K562 (cell line): ENCODE data around the gene EXT2. TPM values are rescaled to one million over a fixed set of nuclear protein-coding genes. Genes with fewer than 3 reads are reported as not detected.

Experiments used
- CEBPB ChIP-seq: fragments of 450-650 bp; IDR thresholded peaks from 2 replicates; pipeline ENCODE4 v1.6.1; 2016; ENCODE audit warnings: missing genetic modification characterization, missing compliant biosample characterization
- CHD7 ChIP-seq: fragments of 200-600 bp; sonication (generic); IDR thresholded peaks from one replicate; pipeline ENCODE4 v1.6.1; 2012; ENCODE audit warnings: mild to moderate bottlenecking, low read depth, low read length, inconsistent platforms
- ESRRA ChIP-seq: fragments of 450-650 bp; IDR thresholded peaks from 2 replicates; pipeline ENCODE4 v1.6.1; 2014; ENCODE audit warnings: low read depth, mild to moderate bottlenecking, moderate library complexity, borderline replicate concordance
- MITF ChIP-seq: IDR thresholded peaks from 2 replicates; pipeline ENCODE4 v1.6.1; 2014; ENCODE audit warnings: antibody characterized with exemption
- NR2C2 ChIP-seq, 2 experiments: fragments of 200-800 bp in 1 of 2; sonication (Bioruptor generic) in 1 of 2; sonication (generic) in 1 of 2; formaldehyde crosslinking in 1 of 2; IDR thresholded peaks; 2 replicates each; pipeline versions ENCODE4 v1.6.1 to v1.8.0; 2016 to 2022; ENCODE audit warnings: mild to moderate bottlenecking in 1 of 2, missing compliant biosample characterization in 1 of 2, missing genetic modification characterization in 1 of 2, missing genetic modification reagents in 1 of 2
- ZBTB34 ChIP-seq: fragments of 250-450 bp; sonication (Bioruptor Pico); IDR thresholded peaks from 2 replicates; pipeline ENCODE4 v1.8.0; 2021; ENCODE audit warnings: mild to moderate bottlenecking, moderate library complexity
- ZFP36 ChIP-seq: fragments of 150-350 bp; IDR thresholded peaks from 2 replicates; pipeline ENCODE4 v1.6.1; 2018; ENCODE audit warnings: low read length, low read depth; ENCODE audit not compliant: partially characterized antibody
- ZNF224 ChIP-seq: sonication (generic); formaldehyde crosslinking; IDR thresholded peaks from 2 replicates; pipeline ENCODE4 v1.8.0; 2022; ENCODE audit warnings: mild to moderate bottlenecking, missing genetic modification reagents
- ZNF274 ChIP-seq: IDR thresholded peaks from 2 replicates; pipeline ENCODE4 v1.6.1; 2011; ENCODE audit warnings: low read depth, mild to moderate bottlenecking, low read length, moderate library complexity, borderline replicate concordance
- ZNF511 ChIP-seq: sonication (generic); formaldehyde crosslinking; IDR thresholded peaks from 2 replicates; pipeline ENCODE4 v1.8.0; 2022; ENCODE audit warnings: mild to moderate bottlenecking, missing genetic modification reagents
- ZNF707 ChIP-seq: fragments of 250-450 bp; sonication (Bioruptor Pico); conservative IDR thresholded peaks from 2 replicates; pipeline ENCODE4 v1.8.0; 2022; ENCODE audit warnings: inconsistent platforms, mild to moderate bottlenecking, moderate library complexity
- polyA plus RNA-seq, 8 experiments: library from polyadenylated mRNA; depleted of rRNA in 4 of 8; stranded (reverse) in 5 of 8; unstranded in 3 of 8; fragments of >200 nt; fragmentation: Nextera tagmentation in 2 of 8; fragmentation: Illumina TruSeq in 1 of 8; extraction: Ambion mirVana in 2 of 8; extraction: Trizol in 1 of 8; gene quantifications; 2 replicates each; pipeline versions ENCODE4 v1.2.1 to v1.2.3, GENCODE V29; 2011 to 2014; ENCODE audit warnings: inconsistent platforms in 1 of 8, missing spikeins in 1 of 8
- total RNA-seq, 7 experiments: library from RNA; depleted of rRNA in 6 of 7; stranded (reverse); fragments of >200 nt in 6 of 7; fragmentation: Illumina TruSeq in 2 of 7; extraction: Trizol in 2 of 7; gene quantifications; 2 replicates each; pipeline versions ENCODE4 v1.2.1 to v1.2.3, GENCODE V29; 2011 to 2021; ENCODE audit warnings: low replicate concordance in 1 of 7

EXT2 gene
- total and polyA plus RNA-seq, 9 of the 15 experiments (the other 6 are each of a cell fraction or from before 2014, with no cell fraction given), result 7.5 to 52.1 (median 38.1) TPM

- no peak for TF ChIP-seq ZNF274
- TF ChIP-seq MITF, result 0 out of 2 replicates have a peak, but pooled peaks have one; percentile 5
- TF ChIP-seq ZNF511 (CRISPR knock-in tag), result peak; percentile 38; the same call in 1 of the 2 replicates
- no peak for TF ChIP-seq ZNF224 (CRISPR knock-in tag)
- TF ChIP-seq ZNF707, result no peak
- no peak for TF ChIP-seq ZFP36
- no peak for TF ChIP-seq NR2C2 (CRISPR knock-in tag; IDR thresholded peaks at IDR 0.05)
- peak; percentile 44 for TF ChIP-seq NR2C2 (tag; IDR thresholded peaks at IDR 0.05)
- TF ChIP-seq CHD7, result no peak
- TF ChIP-seq ESRRA, result 0 out of 2 replicates have a peak, but pooled peaks have one; percentile 17
- no peak for TF ChIP-seq ZBTB34
- TF ChIP-seq CEBPB (tag), result no peak
Measured at GRCh38 chr11:44095506-44096359, at the start of gene EXT2 (continued).
